GM12873 (cell line): ENCODE measurements around the gene TMEM11.

Experiments
- TF ChIP-seq, protein P1 (sequence below): IDR thresholded peaks from 2 replicates; pipeline ENCODE4 v1.5.1; 2012; ENCODE audit warnings: low read depth, mild to moderate bottlenecking, moderate library complexity, low read length, control low read depth; ENCODE audit not compliant: insufficient read depth; ENCODE audit errors: missing control alignments

Gene TMEM11

DNA sequence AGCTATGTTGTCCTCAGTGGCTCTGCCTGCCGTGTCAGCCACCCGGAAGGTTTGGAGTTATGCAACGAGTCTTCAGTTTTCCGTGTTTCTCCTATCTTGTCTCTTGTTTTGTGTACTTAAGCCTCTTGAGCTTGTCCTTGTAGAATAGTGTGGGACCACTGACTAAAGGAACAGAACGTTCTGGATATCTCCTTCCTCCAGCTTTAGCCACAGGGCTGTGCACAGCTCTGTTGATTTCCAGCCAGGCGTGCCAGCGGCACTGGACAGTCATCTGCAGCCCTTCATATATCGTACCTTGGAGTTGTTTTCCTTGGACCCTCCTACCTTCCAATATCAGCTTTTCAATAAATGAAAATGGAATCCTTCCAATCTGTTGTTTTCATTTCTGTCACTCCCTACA is 39.8 kb downstream of the TMEM11 start:
- TF ChIP-seq, protein P1, sequence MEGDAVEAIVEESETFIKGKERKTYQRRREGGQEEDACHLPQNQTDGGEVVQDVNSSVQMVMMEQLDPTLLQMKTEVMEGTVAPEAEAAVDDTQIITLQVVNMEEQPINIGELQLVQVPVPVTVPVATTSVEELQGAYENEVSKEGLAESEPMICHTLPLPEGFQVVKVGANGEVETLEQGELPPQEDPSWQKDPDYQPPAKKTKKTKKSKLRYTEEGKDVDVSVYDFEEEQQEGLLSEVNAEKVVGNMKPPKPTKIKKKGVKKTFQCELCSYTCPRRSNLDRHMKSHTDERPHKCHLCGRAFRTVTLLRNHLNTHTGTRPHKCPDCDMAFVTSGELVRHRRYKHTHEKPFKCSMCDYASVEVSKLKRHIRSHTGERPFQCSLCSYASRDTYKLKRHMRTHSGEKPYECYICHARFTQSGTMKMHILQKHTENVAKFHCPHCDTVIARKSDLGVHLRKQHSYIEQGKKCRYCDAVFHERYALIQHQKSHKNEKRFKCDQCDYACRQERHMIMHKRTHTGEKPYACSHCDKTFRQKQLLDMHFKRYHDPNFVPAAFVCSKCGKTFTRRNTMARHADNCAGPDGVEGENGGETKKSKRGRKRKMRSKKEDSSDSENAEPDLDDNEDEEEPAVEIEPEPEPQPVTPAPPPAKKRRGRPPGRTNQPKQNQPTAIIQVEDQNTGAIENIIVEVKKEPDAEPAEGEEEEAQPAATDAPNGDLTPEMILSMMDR = no peak

DNA sequence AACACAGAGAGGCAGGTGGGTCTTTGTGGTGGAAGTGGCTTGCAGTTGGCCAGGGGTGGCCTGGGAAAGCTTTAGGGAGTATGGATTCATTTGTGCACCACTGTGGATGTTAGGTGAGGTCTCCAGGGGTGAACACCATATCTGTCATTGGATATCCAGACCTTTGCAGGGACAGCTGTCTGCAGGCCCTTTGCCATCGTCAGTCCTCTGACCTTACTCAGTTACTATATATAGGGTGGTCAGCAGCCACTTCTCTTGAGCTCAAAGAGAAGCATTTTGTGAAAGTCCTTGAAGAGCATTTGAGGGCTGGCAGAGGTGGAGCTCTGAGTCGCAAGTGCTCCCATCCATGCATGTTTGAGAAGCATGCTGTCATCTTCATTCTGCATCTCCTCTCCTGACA is 40.4 kb downstream of the TMEM11 start:
- TF ChIP-seq, protein P1 = no peak

DNA sequence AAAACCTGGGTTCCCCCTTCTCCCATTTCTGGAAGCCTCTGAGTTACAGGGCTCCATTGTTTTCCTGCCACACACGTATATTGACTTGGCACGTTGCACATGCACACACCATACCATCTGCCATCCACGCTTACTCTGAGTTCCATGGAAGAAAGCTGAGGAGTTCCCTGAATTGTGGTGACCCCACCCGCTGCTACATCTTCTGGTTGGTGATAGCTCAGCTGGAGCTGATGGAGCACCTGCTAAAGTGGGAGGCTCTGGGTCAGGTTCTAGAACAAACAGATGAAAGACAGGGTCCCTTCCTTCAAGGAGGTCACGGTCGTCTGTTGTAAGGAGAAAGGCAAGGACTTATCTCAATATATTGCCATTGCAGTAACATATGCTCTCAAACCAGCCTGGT is 41.1 kb downstream of the TMEM11 start:
- TF ChIP-seq, protein P1 = no peak

DNA sequence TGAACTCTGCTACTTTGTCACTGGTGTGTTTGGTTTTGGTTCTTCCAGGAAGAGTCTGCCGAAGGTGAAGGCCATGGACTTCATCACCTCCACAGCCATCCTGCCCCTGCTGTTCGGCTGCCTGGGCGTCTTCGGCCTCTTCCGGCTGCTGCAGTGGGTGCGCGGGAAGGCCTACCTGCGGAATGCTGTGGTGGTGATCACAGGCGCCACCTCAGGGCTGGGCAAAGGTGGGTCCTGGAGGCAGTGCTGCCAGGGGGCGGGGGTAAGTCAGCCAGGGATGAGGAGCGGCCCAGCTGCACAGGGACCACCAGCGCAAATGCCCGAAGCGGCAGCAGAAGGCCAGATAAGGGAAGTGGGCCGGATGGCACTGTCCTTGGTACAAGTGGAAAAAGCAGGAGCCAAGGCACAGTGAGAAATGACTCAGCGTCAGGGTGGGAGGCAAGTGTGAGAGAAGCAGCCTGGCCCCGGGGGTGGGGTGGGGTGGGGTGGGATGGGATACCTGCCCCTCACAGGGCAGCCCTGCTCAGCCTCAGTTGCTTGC is 41.9 kb downstream of the TMEM11 start:
- TF ChIP-seq, protein P1 = no peak

DNA sequence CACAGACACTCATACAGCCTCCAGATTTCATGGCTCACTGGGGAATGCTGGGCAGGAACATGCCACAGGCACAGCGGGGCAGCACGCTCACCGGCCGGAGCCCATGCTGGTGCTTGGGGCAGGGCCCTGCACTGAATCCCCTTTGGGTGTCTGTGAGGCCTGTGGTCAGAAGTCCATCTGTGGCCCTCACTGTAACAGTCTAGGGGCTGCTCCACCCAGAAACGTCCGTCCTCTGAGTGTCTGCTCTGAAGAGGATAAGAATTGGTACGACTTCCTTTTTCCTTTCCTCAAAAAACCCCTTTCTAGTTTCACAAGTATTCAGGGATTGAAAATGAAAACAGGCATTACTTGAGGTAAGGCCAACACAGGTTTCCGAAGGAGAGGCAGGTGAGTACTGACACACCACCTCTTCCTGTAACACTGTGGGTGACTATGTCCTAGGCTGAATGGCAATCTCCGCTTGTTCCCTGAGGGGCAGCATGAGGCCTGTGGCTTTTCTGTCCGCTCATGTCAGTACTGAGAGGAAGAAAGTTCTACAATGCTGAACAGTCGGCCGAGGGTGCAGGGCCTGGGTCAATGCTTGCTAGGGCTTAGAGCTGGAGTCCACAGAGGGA is 42.5 kb downstream of the TMEM11 start:
- TF ChIP-seq, protein P1 = no peak

DNA sequence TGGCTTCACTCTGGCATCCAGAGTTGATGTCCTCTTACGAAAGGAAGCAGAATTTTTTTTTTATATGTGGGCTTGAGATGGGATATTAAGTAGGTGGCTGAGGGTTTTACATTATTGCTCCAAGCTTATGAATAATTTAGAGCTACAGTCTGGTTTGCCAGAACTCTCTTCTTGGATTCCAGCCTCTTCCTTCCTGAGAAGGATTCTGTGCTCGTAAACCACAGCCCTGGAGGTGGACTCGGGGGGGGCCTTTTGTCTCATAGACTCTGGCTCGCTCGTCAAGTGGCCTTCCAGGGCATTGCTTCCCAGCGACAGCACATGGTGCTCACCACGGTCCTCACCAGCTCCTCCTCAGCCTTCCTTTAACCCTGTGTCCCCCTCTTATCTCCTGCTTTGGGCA is 43.2 kb downstream of the TMEM11 start:
- TF ChIP-seq, protein P1 = no peak

DNA sequence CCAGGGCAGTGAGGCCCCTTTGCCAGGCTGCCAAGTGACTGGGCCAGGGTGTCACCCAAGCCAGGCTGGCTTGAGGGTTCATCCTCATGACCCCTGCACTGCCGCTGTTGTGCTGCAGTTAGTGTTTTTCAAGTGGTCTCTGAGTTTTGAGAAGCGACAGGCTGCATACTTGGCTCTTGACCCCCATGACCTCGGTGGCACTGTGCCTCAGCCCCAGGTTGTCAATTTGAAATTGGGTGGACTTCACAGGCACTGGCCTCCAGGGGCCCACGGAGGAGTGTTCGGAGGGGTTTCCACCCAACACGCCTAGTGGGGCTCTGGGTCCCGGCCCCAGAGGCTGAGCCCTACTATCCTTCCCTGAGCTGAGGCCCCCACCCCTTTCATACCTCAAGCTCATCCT is 44.5 kb downstream of the TMEM11 start:
- TF ChIP-seq, protein P1 = no peak
